Measurements from ENCODE around the gene CNST.

CNST gene

DNA sequence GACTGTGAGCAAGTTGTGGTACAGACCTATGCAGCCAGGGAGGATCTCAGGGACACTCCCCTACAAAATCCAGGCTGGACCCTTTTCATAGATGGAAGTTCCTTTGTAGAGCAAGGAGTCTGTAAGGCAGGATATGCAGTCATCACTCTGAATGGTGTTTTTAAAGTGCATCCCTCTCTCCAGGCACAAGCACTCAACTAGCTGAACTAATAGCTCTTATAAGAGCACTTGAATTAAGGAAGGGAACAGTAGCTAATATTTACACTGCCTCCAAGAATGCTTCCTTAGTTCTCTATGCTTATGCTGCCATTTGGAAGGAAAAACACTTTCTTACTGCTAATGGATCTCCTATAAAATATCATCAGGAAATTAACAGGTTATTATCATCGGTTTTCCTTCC is 32.1 kb upstream of the CNST start:
- ChIA-PET CTCF (interaction anchor here (1.1 to 1.7 kb wide), 2 partner anchors 8 to 36 kb away, joined by 5 read pairs; no protein-coding TSS in a partner anchor), POLR2A (no interaction called here)
- TF ChIP-seq, protein P1, sequence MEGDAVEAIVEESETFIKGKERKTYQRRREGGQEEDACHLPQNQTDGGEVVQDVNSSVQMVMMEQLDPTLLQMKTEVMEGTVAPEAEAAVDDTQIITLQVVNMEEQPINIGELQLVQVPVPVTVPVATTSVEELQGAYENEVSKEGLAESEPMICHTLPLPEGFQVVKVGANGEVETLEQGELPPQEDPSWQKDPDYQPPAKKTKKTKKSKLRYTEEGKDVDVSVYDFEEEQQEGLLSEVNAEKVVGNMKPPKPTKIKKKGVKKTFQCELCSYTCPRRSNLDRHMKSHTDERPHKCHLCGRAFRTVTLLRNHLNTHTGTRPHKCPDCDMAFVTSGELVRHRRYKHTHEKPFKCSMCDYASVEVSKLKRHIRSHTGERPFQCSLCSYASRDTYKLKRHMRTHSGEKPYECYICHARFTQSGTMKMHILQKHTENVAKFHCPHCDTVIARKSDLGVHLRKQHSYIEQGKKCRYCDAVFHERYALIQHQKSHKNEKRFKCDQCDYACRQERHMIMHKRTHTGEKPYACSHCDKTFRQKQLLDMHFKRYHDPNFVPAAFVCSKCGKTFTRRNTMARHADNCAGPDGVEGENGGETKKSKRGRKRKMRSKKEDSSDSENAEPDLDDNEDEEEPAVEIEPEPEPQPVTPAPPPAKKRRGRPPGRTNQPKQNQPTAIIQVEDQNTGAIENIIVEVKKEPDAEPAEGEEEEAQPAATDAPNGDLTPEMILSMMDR (IDR thresholded peaks at IDR 0.05; ENCODE audit: insufficient read depth, low read length, missing control alignments), result no peak

DNA sequence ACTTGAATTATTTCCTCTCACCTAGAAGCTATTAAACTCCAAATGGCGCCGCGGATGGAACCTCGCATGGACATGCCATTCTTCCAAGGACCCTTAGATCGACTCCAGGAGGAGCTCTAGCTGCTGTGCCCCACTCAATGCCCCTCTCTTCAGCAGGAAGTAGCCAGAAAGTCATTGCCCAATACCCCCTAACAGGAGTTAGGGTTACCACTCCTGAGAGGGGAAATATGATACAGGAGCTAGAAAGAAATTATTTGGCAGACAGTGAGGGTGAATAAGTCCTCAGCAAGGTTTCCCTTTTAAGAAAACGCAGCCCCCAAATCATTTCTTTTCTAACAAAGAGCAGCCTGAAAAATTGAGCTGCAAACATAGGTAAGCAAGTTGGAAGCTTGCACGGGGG is 28.8 kb upstream of the CNST start:
- POLR2A ChIA-PET, result no interaction called here
- CTCF ChIA-PET, result interaction anchor here (0.7 to 1.2 kb wide), 3 partner anchors 13 to 815 kb away, joined by 3 read pairs; no protein-coding TSS in a partner anchor
- no peak overlapping the region for H3K4me3 ChIP-seq (ENCODE audit: low read depth, low read length)
- no peak for DNase-seq (ENCODE audit: low read depth, low spot score)
- TF ChIP-seq, protein P1 (IDR thresholded peaks at IDR 0.05; ENCODE audit: insufficient read depth, low read length, missing control alignments), result no peak

More for the DNA sequence above, 32.1 kb upstream of the CNST start:
- H3K4me3 ChIP-seq (ENCODE audit: low read depth, low read length), result no peak overlapping the region
- DNase-seq (ENCODE audit: low read depth, low spot score), result no peak

DNA sequence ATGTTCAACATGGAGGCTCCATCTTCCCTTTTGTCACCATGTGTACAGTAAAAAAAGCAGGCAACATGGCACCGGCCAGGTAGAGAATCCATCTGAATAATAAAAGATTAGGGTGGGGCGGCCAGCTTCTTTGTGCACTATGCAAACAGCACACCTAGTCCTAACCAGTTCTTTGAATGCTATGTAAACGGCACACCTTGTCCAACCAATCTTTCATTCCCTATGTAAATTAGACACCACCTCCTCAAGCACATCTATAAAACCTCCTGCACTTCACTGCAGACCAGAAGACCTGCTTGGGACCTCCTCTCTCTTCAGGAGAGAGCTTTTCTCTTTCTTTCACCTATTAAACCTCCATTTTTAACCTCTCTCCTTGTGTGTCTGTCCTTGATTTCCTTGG is 28.4 kb upstream of the CNST start:
- TF ChIP-seq, protein P1 (IDR thresholded peaks at IDR 0.05; ENCODE audit: insufficient read depth, low read length, missing control alignments), result no peak
- no peak for DNase-seq (ENCODE audit: low read depth, low spot score)
- ChIA-PET POLR2A (no interaction called here), CTCF (interaction anchor here (0.7 to 1.0 kb wide), 2 partner anchors 21 to 816 kb away, joined by 3 read pairs; no protein-coding TSS in a partner anchor)
- H3K4me3 ChIP-seq (ENCODE audit: low read depth, low read length), result no peak overlapping the region

DNA sequence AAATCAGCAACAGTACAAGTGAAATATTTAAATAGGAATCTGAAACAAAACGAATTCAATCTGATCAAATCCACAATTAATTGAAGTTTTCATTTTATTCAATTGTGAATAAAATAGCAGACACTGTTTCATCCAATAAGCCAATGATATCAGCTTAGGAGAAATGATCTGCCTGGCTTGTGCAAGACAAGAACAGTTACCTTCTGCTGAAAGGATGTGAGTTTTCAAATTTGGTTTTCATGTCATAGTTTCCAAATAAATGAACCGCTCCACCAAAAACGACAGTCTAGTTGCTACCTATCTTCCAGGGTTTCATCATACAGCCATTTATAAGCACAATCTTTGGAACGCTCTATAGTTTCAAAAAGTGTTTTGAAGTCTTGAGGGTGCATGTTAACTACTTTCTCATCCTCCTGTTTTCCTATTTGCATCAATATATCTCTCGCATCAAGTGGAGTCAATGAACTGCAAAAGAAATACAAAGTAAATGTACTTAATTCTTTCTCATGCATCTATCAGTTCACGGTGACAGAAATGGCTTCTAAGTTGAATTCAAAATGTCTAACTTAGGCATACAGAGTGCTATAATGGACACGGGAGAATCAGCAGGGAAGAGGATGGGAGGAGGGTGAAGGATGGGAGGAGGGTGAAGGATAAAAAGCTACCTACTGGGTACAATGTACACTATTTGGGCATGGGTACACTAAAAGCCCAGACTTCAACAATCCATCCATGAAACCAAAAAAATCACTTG is 25.3 kb upstream of the CNST start:
- no peak overlapping the region for H3K4me3 ChIP-seq (ENCODE audit: low read depth, low read length)
- TF ChIP-seq, protein P1 (IDR thresholded peaks at IDR 0.05; ENCODE audit: insufficient read depth, low read length, missing control alignments), result no peak
- ChIA-PET POLR2A (no interaction called here), CTCF (interaction anchor here (0.9 to 1.6 kb wide), 2 partner anchors 10 to 35 kb away, joined by 3 to 5 read pairs; no protein-coding TSS in a partner anchor)
- DNase-seq (ENCODE audit: low read depth, low spot score), result no peak

DNA sequence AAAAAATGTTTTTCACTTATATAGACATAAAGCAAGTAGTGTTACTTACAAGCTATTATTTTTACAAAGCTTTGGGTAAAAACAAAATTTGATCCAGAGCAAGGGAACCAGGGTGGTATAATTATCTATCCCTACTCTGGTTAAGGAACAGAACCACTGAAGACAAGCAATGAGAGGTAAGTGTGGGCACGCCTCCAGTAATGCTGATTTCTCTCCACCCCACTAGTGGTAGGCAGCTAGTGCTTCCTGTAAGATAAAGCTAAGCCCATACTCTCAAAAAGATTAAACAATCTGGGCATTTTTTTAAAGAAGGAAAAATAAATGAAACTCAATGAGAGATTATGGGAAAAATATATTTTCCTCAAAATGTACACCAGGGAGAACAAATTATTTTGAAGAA is 22.3 kb upstream of the CNST start:
- CTCF ChIA-PET, result no interaction called here

DNA sequence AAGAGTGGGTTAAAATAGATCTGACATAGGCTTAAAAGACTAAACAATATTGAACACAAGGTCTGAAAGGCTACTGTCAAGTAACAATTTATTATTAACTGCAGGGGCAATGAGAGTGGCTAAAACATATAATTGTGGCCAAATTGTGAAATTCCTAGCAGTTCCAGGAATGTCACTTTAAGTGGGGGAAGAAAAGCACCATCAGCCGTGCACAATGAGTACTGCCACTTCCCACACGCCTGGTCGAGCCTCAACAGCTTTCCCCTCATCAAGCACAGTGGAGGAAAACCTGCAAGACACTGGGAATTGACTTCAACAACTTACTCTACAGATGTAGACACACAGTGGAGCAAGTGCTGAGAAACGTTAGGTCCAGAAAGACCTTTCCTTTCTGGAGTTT is 16.6 kb upstream of the CNST start:
- TF ChIP-seq, protein P1 (IDR thresholded peaks at IDR 0.05; ENCODE audit: insufficient read depth, low read length, missing control alignments), result no peak
- no peak overlapping the region for H3K4me3 ChIP-seq (ENCODE audit: low read depth, low read length)
- no peak for DNase-seq (ENCODE audit: low read depth, low spot score)
- CTCF ChIA-PET, result interaction anchor here (1.3 kb wide), 1 partner anchor 13 kb away, joined by 3 read pairs; no protein-coding TSS in a partner anchor
- POLR2A ChIA-PET, result no interaction called here

More for the DNA sequence above, 22.3 kb upstream of the CNST start:
- TF ChIP-seq, protein P1 (IDR thresholded peaks at IDR 0.05; ENCODE audit: insufficient read depth, low read length, missing control alignments), result no peak
- H3K4me3 ChIP-seq (ENCODE audit: low read depth, low read length), result no peak overlapping the region
- DNase-seq (ENCODE audit: low read depth, low spot score), result no peak
- POLR2A ChIA-PET, result no interaction called here

Measured in AG04449 (cell line).